ENCODE results near the gene GRIN1. TPM values are rescaled to one million over a fixed set of nuclear protein-coding genes. Genes with fewer than 3 reads are reported as not detected.
A peak's percentile ranks its signal among the peaks of the same experiment; 100 is the strongest.

The GRIN1 gene
- total and polyA plus RNA-seq, 2 of the 13 experiments (the other 11 are each of a cell fraction or from before 2014, with no cell fraction given): 0.13 TPM; not detected in 1

DNA sequence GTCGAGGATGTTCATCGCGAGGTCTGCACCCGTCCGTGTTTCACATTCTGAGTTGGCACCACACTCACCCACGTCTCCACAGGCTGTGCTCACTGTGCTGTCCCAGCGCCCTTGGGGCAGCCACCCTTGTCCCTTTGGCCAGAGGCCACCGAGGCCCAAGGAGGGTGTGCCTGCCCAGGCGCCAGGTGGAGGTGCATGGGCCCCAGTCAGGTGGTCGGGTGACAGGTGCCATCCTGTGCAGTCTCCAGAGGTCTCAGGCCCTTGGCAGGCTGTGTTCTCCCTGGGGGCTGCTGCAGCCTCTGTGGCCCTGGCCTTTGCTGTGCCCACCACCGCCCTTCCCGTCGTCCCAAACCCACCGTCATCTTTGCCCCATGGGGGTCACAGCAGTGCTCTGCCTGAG is 39.7 kb upstream of the GRIN1 start:
- Histone ChIP-seq H4K20me1 (ENCODE audit: insufficient read depth, low read length) (no peaks in the 10 kb centered on the region), H3K9ac (ENCODE audit: insufficient read depth, low read depth, low read length) (no peak overlapping the region), H3K27me3 (ENCODE audit: control insufficient read depth in 1 of 2, insufficient read depth in 2 of 2, low read length in 2 of 2) (no peaks in the 10 kb centered on the region), H3K27ac (ENCODE audit: extremely low read length, insufficient read depth, low read length) (no peak overlapping the region), H2AFZ (ENCODE audit: low read length) (no peak overlapping the region), H3K79me2 (ENCODE audit: insufficient read depth, low read length) (no peaks in the 10 kb centered on the region), H3K4me2 (ENCODE audit: low read depth, low read length) (no peak overlapping the region), H3K9me3 (ENCODE audit: low read length) (no peaks in the 10 kb centered on the region), H3K4me3 (replicated peaks in 1 of 3; ENCODE audit: insufficient read depth in 1 of 3, low read depth in 2 of 3, low read length in 3 of 3) (no peak overlapping the region), H3K4me1 (ENCODE audit: insufficient read depth, low read length) (no peaks in the 10 kb centered on the region), H3K36me3 (replicated peaks in 1 of 2; ENCODE audit: control insufficient read depth in 1 of 2, insufficient read depth in 2 of 2, low read length in 2 of 2) (peaks cover 30 to 71% of the 10 kb centered on the region in 2 experiments)
- no peak for DNase-seq (ENCODE audit: low spot score)
- ChIA-PET CTCF (ENCODE audit: low intra/inter-chr PET ratio, low total read pairs) (no interaction called here), POLR2A (no interaction called here)
- intact Hi-C loops (cut with micrococcal nuclease; ENCODE audit: unreplicated experiment): no loop called here
- in situ Hi-C loops (cut with HindIII; ENCODE audit: extremely low pct_ligation_motif_present, low pct_unique_long_range_greater_than_20kb): no loop called here
- WGBS (ENCODE audit: low lambda C conversion rate): 96% methylated on average over 9 of the region's 14 CpGs
- TF ChIP-seq RBFOX2 (IDR thresholded peaks at IDR 0.05; ENCODE audit: low read depth, low read length) (0 out of 2 replicates have a peak, but pooled peaks have one; percentile 30), ZNF446 (CRISPR knock-in tag; IDR thresholded peaks at IDR 0.05) (no peak), ELK4 (CRISPR knock-in tag; IDR thresholded peaks at IDR 0.05; ENCODE audit: borderline replicate concordance) (no peak), RXRB (CRISPR knock-in tag; IDR thresholded peaks at IDR 0.05; ENCODE audit: borderline replicate concordance) (no peak), SMARCC2 (IDR thresholded peaks at IDR 0.05) (no peak), ZNF430 (CRISPR knock-in tag; IDR thresholded peaks at IDR 0.05) (no peak)
- no TSS peak for BruUV-seq (replicated peaks)
- FAIRE-seq: no peak
- no peak for ATAC-seq

GRCh38 chr9:137103206-137103999 is 35.6 kb upstream of the GRIN1 start:
- no TSS peak for BruUV-seq (replicated peaks)
- H3K9me3 ChIP-seq (ENCODE audit: low read length): no peaks in the 10 kb centered on the region
- H3K4me3 ChIP-seq (replicated peaks in 1 of 3; ENCODE audit: insufficient read depth in 1 of 3, low read depth in 2 of 3, low read length in 3 of 3): no peak overlapping the region
- no peak overlapping the region for H2AFZ ChIP-seq (ENCODE audit: low read length)
- H3K27ac ChIP-seq (ENCODE audit: extremely low read length, insufficient read depth, low read length): no peak overlapping the region
- H4K20me1 ChIP-seq (ENCODE audit: insufficient read depth, low read length): no peaks in the 10 kb centered on the region
- peaks cover 7% of the 10 kb centered on the region; the same call in 1 of the 2 replicates for H3K4me1 ChIP-seq (ENCODE audit: insufficient read depth, low read length)
- 93% methylated on average over 33 of the region's 37 CpGs for WGBS (ENCODE audit: low lambda C conversion rate)
- H3K9ac ChIP-seq (ENCODE audit: insufficient read depth, low read depth, low read length): no peak overlapping the region
- intact Hi-C loops (cut with micrococcal nuclease; ENCODE audit: unreplicated experiment): no loop called here
- no peaks in the 10 kb centered on the region for H3K27me3 ChIP-seq (ENCODE audit: control insufficient read depth in 1 of 2, insufficient read depth in 2 of 2, low read length in 2 of 2)
- in situ Hi-C loops (cut with HindIII; ENCODE audit: extremely low pct_ligation_motif_present, low pct_unique_long_range_greater_than_20kb): no loop called here
- H3K4me2 ChIP-seq (ENCODE audit: low read depth, low read length): no peak overlapping the region
- peaks cover 31 to 60% of the 10 kb centered on the region in 2 experiments for H3K36me3 ChIP-seq (replicated peaks in 1 of 2; ENCODE audit: control insufficient read depth in 1 of 2, insufficient read depth in 2 of 2, low read length in 2 of 2)
- ChIA-PET CTCF (ENCODE audit: low intra/inter-chr PET ratio, low total read pairs) (no interaction called here), POLR2A (no interaction called here)
- FAIRE-seq: no peak
- H3K79me2 ChIP-seq (ENCODE audit: insufficient read depth, low read length): no peaks in the 10 kb centered on the region
- DNase-seq (ENCODE audit: low spot score): no peak
- ATAC-seq: no peak
- TF ChIP-seq ZNF883 (CRISPR knock-in tag; IDR thresholded peaks at IDR 0.05; ENCODE audit: not compliant biosample characterization) (no peak), FOXP1 (IDR thresholded peaks at IDR 0.05) (no peak), FOXP1 (CRISPR knock-in tag; IDR thresholded peaks at IDR 0.05) (no peak), EED (CRISPR knock-in tag; IDR thresholded peaks at IDR 0.05) (no peak), MLLT10 (CRISPR knock-in tag; IDR thresholded peaks at IDR 0.05) (no peak), MED13 (CRISPR knock-in tag; IDR thresholded peaks at IDR 0.05) (no peak), CEBPZ (IDR thresholded peaks at IDR 0.05; ENCODE audit: low read length) (no peak), ZNF83 (CRISPR knock-in tag; IDR thresholded peaks at IDR 0.05; ENCODE audit: borderline replicate concordance) (no peak)

All from HepG2 (cell line).